Subcutaneous abdominal adipose tissue (tissue), 5 donors: ENCODE data around the gene GPR78.

Experiments used
- H3K27ac ChIP-seq: one replicate; pipeline ENCODE4 v1.7.0; 2013; ENCODE audit warnings: low read depth, mild to moderate bottlenecking, inconsistent platforms, low read length, moderate library complexity
- H3K27me3 ChIP-seq, 5 donors: one replicate each; pipeline ENCODE4 v1.7.0; 2013; ENCODE audit warnings: low read length in 5 of 5, inconsistent platforms in 1 of 5; ENCODE audit not compliant: control insufficient read depth in 5 of 5, insufficient read depth in 4 of 5
- H3K36me3 ChIP-seq, 5 donors: one replicate each; pipeline ENCODE4 v1.7.0; 2013; ENCODE audit warnings: low read length in 5 of 5; ENCODE audit not compliant: control insufficient read depth in 5 of 5, insufficient read depth in 5 of 5
- H3K4me1 ChIP-seq, 5 donors: one replicate each; pipeline ENCODE4 v1.7.0; 2013; ENCODE audit warnings: low read length in 5 of 5, mild to moderate bottlenecking in 3 of 5, moderate library complexity in 1 of 5; ENCODE audit not compliant: control insufficient read depth in 5 of 5, insufficient read depth in 5 of 5
- H3K4me3 ChIP-seq, 5 donors: one replicate each; pipeline ENCODE4 v1.7.0; 2013; ENCODE audit warnings: low read length in 5 of 5, low read depth in 1 of 5
- H3K9ac ChIP-seq, 5 donors: one replicate each; pipeline ENCODE4 v1.7.0; 2013; ENCODE audit warnings: low read length in 5 of 5, mild to moderate bottlenecking in 4 of 5, moderate library complexity in 3 of 5
- H3K9me3 ChIP-seq, 5 donors: one replicate each; pipeline ENCODE4 v1.7.0; 2013; ENCODE audit warnings: low read length in 5 of 5; ENCODE audit not compliant: control insufficient read depth in 5 of 5
- donor health status: healthy.
- donor health status: healthy.
- donor health status: healthy.
- donor health status: healthy.
- donor health status: healthy.

GPR78 gene

GRCh38 chr4:8597791-8598190 lies 17.6 kb downstream of the GPR78 start:
- no peak overlapping the region for H3K4me3 ChIP-seq
- H3K9ac ChIP-seq = no peak overlapping the region
- no peaks in the 10 kb centered on the region for H3K9me3 ChIP-seq
- no peak overlapping the region for H3K27ac ChIP-seq
- H3K4me1 ChIP-seq = peaks cover 2 to 12% (median 3%) of the 10 kb centered on the region in 5 donors
- no peaks in the 10 kb centered on the region for H3K36me3 ChIP-seq
- peaks cover 15 to 26% (median 18%) of the 10 kb centered on the region in 5 donors for H3K27me3 ChIP-seq

DNA sequence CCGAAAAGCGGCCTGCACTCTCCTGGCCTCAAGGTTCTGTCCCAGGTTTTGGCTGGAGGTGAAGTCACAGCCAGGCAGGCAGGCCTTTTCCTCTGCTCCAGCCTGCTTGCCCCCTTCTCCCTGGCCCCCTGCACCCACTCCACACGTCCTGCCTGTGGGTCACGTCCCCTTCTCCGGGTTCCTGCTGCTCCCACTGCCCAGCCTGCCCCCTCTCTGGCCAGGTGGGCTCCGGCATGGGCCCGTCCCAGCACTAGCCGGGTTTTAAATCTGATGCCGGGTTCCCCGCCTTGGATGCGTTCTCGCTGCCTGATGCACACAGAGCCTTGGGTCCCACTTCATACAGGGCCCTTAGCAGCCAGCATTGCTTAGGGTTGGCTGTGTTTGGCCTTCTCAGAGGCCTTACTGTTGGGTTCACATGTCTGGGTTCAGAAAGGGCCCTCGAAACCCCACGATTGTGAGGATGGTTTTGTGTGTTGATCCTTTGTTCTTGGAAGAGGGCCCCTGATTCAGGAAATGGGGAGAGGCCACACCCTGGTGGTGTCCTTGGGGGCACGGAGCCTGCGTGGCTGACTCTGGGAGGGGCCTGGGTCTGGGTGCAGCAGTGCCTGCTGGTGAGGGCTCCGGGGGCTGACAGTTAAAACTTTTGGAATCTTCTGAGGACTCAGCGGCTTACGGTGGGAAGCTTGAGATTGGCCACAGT lies 18.3 kb downstream of the GPR78 start:
- no peak overlapping the region for H3K27ac ChIP-seq
- peaks cover 0 to 6% (median 2%) of the 10 kb centered on the region in 5 donors for H3K4me1 ChIP-seq
- H3K36me3 ChIP-seq = no peaks in the 10 kb centered on the region
- H3K9me3 ChIP-seq = no peaks in the 10 kb centered on the region
- no peak overlapping the region for H3K4me3 ChIP-seq
- H3K27me3 ChIP-seq = peaks cover 9 to 18% (median 12%) of the 10 kb centered on the region in 5 donors
- no peak overlapping the region for H3K9ac ChIP-seq

DNA sequence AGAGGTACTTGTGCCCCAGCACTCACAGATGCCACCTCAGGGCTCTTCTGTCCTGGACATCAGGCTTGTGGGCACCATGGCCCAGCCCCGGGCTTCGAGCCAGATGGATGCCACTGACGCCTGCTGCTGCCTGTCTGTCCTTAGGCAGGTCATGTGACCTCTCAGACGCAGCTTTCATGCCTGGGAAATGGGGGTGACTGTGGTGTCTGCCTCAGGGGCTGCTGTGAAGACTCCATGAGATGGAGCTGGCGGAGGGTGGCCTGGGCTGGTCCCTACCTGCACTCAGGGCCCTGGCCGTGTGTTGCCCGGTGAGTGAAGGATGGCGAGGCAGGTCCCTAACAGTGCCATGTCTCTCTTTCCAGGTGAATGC lies 18.9 kb downstream of the GPR78 start:
- no peaks in the 10 kb centered on the region for H3K36me3 ChIP-seq
- peaks cover 3 to 13% (median 8%) of the 10 kb centered on the region in 5 donors for H3K27me3 ChIP-seq
- H3K4me1 ChIP-seq = peaks cover 0 to 6% (median 2%) of the 10 kb centered on the region in 5 donors
- H3K9ac ChIP-seq = no peak overlapping the region
- no peak overlapping the region for H3K4me3 ChIP-seq
- H3K27ac ChIP-seq = no peak overlapping the region
- no peaks in the 10 kb centered on the region for H3K9me3 ChIP-seq

GRCh38 chr4:8599657-8600056 lies 19.5 kb downstream of the GPR78 start:
- H3K9me3 ChIP-seq = no peaks in the 10 kb centered on the region
- no peaks in the 10 kb centered on the region for H3K36me3 ChIP-seq
- no peak overlapping the region for H3K27ac ChIP-seq
- H3K27me3 ChIP-seq = peaks cover 0 to 11% (median 8%) of the 10 kb centered on the region in 5 donors
- no peak overlapping the region for H3K9ac ChIP-seq
- no peak overlapping the region for H3K4me3 ChIP-seq
- H3K4me1 ChIP-seq = peaks cover 0 to 6% (median 0%) of the 10 kb centered on the region in 5 donors

DNA sequence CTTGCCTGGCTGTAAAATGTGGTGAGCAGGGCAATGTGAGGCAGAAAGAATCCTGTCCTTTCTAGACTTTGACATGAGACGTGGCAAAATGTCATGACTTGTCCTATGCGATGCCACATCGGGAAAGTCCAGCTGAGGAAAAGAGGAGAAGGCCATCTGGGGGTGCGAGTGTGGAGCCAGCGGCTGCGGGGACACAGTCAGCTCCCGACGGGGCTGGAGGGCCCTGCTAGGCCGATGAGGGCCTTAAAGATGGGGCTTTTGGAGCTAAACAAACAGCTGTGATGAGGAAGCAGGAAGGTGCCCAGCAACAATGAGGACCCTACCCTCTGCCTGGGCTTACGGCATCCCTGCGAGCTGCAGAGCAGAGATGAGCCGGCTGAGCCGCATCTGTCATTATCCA lies 20.1 kb downstream of the GPR78 start:
- Histone ChIP-seq H3K4me1 (peaks cover 0 to 4% (median 0%) of the 10 kb centered on the region in 5 donors), H3K9me3 (no peaks in the 10 kb centered on the region), H3K27me3 (peaks cover 0 to 11% (median 8%) of the 10 kb centered on the region in 5 donors), H3K36me3 (no peaks in the 10 kb centered on the region), H3K27ac (no peak overlapping the region), H3K4me3 (no peak overlapping the region), H3K9ac (no peak overlapping the region)

GRCh38 chr4:8600686-8601085 lies 20.5 kb downstream of the GPR78 start:
- H3K27me3 ChIP-seq = peaks cover 0 to 11% (median 8%) of the 10 kb centered on the region in 5 donors
- no peaks in the 10 kb centered on the region for H3K9me3 ChIP-seq
- no peaks in the 10 kb centered on the region for H3K36me3 ChIP-seq
- no peaks in the 10 kb centered on the region for H3K4me1 ChIP-seq
- no peak overlapping the region for H3K9ac ChIP-seq
- H3K27ac ChIP-seq = no peak overlapping the region
- no peak overlapping the region for H3K4me3 ChIP-seq

DNA sequence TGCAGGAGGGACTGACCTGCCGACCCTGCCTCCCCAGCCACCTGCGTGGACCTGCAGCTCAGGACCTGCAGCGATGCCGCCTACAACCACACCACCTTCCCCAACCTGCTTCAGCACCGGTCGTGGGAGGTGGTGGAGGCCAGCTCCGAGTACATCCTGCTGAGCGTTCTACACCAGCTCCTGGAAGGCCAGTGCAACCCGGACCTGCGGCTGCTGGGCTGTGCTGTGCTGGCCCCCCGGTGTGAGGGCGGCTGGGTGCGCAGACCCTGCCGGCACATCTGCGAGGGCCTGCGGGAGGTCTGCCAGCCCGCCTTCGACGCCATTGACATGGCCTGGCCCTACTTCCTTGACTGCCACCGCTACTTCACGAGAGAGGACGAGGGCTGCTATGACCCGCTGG lies 20.9 kb downstream of the GPR78 start:
- H3K36me3 ChIP-seq = no peaks in the 10 kb centered on the region
- H3K4me3 ChIP-seq = no peak overlapping the region
- H3K9ac ChIP-seq = no peak overlapping the region

DNA sequence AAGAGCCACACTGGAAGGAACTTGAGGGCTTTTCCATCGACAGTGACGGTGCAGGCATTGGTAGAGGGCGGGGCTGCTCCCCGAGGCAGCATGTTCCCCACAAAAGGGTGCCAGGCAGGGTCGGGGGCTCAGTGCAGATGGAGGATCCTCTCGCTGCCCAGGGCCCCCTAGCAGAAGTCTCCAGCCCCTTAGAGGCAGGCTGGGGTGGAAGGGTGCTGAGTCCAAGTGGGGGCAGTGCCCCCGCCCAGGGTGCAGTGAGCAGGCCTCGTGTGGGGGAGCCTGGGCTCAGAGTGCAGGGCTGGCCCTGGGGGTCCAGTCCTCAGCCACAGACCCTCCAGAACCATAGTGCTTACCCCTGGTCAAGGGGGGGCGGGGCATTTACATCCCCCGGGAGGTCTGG lies 21.4 kb downstream of the GPR78 start:
- Histone ChIP-seq H3K9ac (no peak overlapping the region), H3K36me3 (no peaks in the 10 kb centered on the region), H3K9me3 (no peaks in the 10 kb centered on the region), H3K4me3 (no peak overlapping the region), H3K27me3 (peaks cover 0 to 14% (median 8%) of the 10 kb centered on the region in 5 donors), H3K27ac (no peak overlapping the region), H3K4me1 (no peaks in the 10 kb centered on the region)

More for the DNA sequence above, 20.9 kb downstream of the GPR78 start:
- H3K4me1 ChIP-seq = no peaks in the 10 kb centered on the region
- peaks cover 0 to 11% (median 8%) of the 10 kb centered on the region in 5 donors for H3K27me3 ChIP-seq
- H3K9me3 ChIP-seq = no peaks in the 10 kb centered on the region
- no peak overlapping the region for H3K27ac ChIP-seq

DNA sequence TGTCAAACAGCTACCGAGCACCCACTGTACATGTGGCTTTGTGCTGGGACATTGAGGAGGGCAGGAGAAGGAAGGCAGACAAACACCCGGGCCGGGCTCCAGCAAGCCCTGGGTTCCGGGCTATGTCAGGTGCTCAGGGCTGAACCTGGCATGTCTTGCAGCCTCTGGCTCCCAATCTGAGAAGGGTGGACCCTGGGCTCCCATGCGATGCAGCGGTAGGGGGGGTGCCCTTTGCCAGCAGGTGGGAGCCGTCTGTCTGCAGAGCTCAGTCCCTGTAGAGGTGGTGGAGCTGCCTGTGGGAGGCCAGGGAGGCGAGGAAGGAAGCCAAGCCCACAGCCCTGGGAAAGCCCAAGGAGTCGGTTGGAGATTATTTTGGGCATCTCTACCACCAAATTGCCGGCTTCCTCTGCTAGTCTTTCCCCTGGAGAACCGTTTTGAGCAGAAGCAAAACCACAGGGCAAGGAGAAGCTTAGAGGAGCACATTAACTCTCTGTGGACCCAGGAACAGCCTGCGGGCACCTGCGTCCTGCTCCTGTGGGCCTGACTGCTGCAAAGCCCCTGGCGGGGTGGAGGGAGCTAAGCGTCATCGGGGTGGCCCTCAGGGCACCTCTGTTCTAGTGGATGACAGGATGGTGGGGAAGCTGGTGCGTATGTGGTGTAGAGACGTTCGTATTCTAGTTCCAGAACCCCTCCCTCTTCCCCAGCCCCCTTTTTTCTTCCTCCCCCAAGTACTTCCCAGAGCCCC lies 22.7 kb downstream of the GPR78 start:
- no peaks in the 10 kb centered on the region for H3K36me3 ChIP-seq
- H3K4me3 ChIP-seq = no peak overlapping the region
- peaks cover 0 to 15% (median 8%) of the 10 kb centered on the region in 5 donors for H3K27me3 ChIP-seq

GRCh38 chr4:8603931-8604330 lies 23.7 kb downstream of the GPR78 start:
- no peak overlapping the region for H3K27ac ChIP-seq
- peaks cover 0 to 5% (median 0%) of the 10 kb centered on the region in 5 donors for H3K4me1 ChIP-seq
- no peak overlapping the region for H3K4me3 ChIP-seq
- no peaks in the 10 kb centered on the region for H3K9me3 ChIP-seq
- H3K36me3 ChIP-seq = no peaks in the 10 kb centered on the region
- H3K27me3 ChIP-seq = peaks cover 0 to 15% (median 8%) of the 10 kb centered on the region in 5 donors
- H3K9ac ChIP-seq = no peak overlapping the region

More for the DNA sequence above, 22.7 kb downstream of the GPR78 start:
- H3K9me3 ChIP-seq = no peaks in the 10 kb centered on the region
- peaks cover 0 to 5% (median 0%) of the 10 kb centered on the region in 5 donors for H3K4me1 ChIP-seq
- H3K9ac ChIP-seq = no peak overlapping the region
- no peak overlapping the region for H3K27ac ChIP-seq
